ENCODE results near the gene ZNF804B.

- no peak for TF ChIP-seq CTCF (IDR thresholded peaks at IDR 0.05)
- TF ChIP-seq ZFX (IDR thresholded peaks at IDR 0.05; ENCODE audit: borderline replicate concordance): no peak
These were observed 36.1 kb downstream of the ZNF804B start, which contains the start of gene TEX47 for GRCh38 chr7:88795553-88795952.

Data from 22Rv1 (cell line).